ENCODE measurements around the gene GIGYF2. TPM values are rescaled to one million over a fixed set of nuclear protein-coding genes. Genes with fewer than 3 reads are reported as not detected.

The GIGYF2 gene
- total and polyA plus RNA-seq, 2 of the 13 experiments (the other 11 are each of a cell fraction or from before 2014, with no cell fraction given) = 44.9 to 73.5 TPM

DNA sequence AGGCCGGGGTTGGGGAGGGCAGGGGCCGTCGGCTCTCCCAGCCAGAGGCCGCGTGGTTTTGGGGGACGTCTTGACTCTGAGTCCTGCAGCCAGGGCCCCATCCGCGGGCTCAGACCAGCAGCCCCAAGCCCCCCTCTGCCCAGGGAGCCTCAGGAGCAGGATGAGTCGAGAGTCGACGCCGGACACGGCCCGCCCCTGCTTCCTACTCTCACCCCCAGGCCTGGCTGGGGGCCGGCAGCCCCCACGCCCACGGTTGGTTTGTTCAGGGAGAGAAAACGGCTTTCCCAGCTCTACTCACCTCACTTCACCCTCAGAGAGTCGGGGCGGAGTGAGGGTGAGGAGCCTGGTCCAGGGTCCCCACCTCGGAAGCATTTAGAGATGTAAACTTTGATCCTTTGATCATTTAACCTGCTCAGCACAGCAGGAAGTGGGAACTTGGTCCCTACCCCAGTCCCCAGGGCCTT lies 179.9 kb downstream of the GIGYF2 start (continued):
- TF ChIP-seq ZSCAN29 (CRISPR knock-in tag; conservative IDR thresholded peaks at IDR 0.05) (no peak), ZNF747 (CRISPR knock-in tag; IDR thresholded peaks at IDR 0.05; ENCODE audit: borderline replicate concordance) (no peak), RXRA (CRISPR knock-in tag; IDR thresholded peaks at IDR 0.05) (peak; percentile 82), RBM22 (optimal IDR thresholded peaks at IDR 0.05; ENCODE audit: low read length) (peak; percentile 73), PHB2 (IDR thresholded peaks at IDR 0.05; ENCODE audit: partially characterized antibody) (no peak), PCBP1 (IDR thresholded peaks at IDR 0.05; ENCODE audit: borderline replicate concordance, low read depth, low read length) (0 out of 2 replicates have a peak, but pooled peaks have one; percentile 65), ZNF367 (CRISPR knock-in tag; IDR thresholded peaks at IDR 0.05; ENCODE audit: borderline replicate concordance) (no peak), ZNF251 (CRISPR knock-in tag; IDR thresholded peaks at IDR 0.05) (no peak), ZSCAN30 (CRISPR knock-in tag; IDR thresholded peaks at IDR 0.05) (no peak), ZNF530 (CRISPR knock-in tag; IDR thresholded peaks at IDR 0.05; ENCODE audit: low read depth) (no peak), TAF1 (CRISPR knock-in tag; IDR thresholded peaks at IDR 0.05) (peak; percentile 44; the same call in 1 of the 2 replicates), SP5 (CRISPR knock-in tag; IDR thresholded peaks at IDR 0.05; ENCODE audit: borderline replicate concordance, low read depth) (no peak), HHEX (CRISPR knock-in tag; IDR thresholded peaks at IDR 0.05) (no peak), HMGA1 (CRISPR knock-in tag; conservative IDR thresholded peaks at IDR 0.05) (no peak), DNMT3B (CRISPR knock-in tag; conservative IDR thresholded peaks at IDR 0.05) (0 out of 2 replicates have a peak, but pooled peaks have one; percentile 36), FOXO1 (CRISPR knock-in tag; IDR thresholded peaks at IDR 0.05) (no peak), SRSF9 (IDR thresholded peaks at IDR 0.05; ENCODE audit: borderline replicate concordance, insufficient read depth, low read depth, low read length, poor library complexity, severe bottlenecking) (no peak), ZNF234 (CRISPR knock-in tag; conservative IDR thresholded peaks at IDR 0.05) (no peak), CC2D1A (CRISPR knock-in tag; IDR thresholded peaks at IDR 0.05) (no peak), ZNF343 (CRISPR knock-in tag; IDR thresholded peaks at IDR 0.05) (no peak), ZNF543 (CRISPR knock-in tag; IDR thresholded peaks at IDR 0.05) (no peak; the same call in 1 of the 2 replicates), PCBP2 (optimal IDR thresholded peaks at IDR 0.05; ENCODE audit: low read depth, low read length, poor library complexity, severe bottlenecking) (no peak), ZNF451 (CRISPR knock-in tag; IDR thresholded peaks at IDR 0.05) (no peak)
- TF ChIP-seq, protein P1, sequence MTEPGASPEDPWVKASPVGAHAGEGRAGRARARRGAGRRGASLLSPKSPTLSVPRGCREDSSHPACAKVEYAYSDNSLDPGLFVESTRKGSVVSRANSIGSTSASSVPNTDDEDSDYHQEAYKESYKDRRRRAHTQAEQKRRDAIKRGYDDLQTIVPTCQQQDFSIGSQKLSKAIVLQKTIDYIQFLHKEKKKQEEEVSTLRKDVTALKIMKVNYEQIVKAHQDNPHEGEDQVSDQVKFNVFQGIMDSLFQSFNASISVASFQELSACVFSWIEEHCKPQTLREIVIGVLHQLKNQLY (CRISPR knock-in tag; IDR thresholded peaks at IDR 0.05) = no peak
- TF ChIP-seq, protein P2, sequence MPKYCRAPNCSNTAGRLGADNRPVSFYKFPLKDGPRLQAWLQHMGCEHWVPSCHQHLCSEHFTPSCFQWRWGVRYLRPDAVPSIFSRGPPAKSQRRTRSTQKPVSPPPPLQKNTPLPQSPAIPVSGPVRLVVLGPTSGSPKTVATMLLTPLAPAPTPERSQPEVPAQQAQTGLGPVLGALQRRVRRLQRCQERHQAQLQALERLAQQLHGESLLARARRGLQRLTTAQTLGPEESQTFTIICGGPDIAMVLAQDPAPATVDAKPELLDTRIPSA (CRISPR knock-in tag; IDR thresholded peaks at IDR 0.05; ENCODE audit: borderline replicate concordance) = no peak
- TF ChIP-seq, protein P3, sequence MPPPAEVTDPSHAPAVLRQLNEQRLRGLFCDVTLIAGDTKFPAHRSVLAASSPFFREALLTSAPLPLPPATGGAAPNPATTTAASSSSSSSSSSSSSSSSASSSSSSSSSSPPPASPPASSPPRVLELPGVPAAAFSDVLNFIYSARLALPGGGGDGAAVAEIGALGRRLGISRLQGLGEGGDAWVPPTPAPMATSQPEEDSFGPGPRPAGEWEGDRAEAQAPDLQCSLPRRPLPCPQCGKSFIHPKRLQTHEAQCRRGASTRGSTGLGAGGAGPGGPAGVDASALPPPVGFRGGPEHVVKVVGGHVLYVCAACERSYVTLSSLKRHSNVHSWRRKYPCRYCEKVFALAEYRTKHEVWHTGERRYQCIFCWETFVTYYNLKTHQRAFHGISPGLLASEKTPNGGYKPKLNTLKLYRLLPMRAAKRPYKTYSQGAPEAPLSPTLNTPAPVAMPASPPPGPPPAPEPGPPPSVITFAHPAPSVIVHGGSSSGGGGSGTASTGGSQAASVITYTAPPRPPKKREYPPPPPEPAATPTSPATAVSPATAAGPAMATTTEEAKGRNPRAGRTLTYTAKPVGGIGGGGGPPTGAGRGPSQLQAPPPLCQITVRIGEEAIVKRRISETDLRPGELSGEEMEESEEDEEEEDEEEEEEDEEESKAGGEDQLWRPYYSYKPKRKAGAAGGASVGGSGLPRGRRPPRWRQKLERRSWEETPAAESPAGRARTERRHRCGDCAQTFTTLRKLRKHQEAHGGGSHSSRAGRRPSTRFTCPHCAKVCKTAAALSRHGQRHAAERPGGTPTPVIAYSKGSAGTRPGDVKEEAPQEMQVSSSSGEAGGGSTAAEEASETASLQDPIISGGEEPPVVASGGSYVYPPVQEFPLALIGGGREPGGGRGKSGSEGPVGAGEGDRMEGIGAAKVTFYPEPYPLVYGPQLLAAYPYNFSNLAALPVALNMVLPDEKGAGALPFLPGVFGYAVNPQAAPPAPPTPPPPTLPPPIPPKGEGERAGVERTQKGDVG (CRISPR knock-in tag; IDR thresholded peaks at IDR 0.05; ENCODE audit: borderline replicate concordance) = no peak
- TF ChIP-seq, protein P4, sequence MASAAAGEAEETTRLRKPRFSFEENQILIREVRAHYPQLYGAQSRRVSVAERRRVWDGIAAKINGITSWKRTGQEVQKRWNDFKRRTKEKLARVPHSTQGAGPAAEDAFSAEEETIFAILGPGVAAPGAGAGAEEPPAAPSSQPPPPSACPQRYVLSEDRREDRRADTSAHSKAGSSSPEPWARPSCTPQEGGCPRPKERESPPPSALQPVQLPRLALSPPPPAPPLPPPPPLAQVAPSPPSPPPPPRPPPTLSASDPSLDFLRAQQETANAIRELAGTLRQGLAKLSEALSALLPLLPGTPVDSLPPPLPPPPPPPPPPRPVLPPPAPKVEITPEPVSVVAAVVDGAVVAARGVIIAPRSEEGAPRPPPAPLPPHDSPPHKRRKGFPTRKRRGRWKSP (CRISPR knock-in tag; IDR thresholded peaks at IDR 0.05) = no peak
